GM12873 (cell line): ENCODE measurements around the gene NIFK.

Experiments used
- CTCF ChIP-seq: IDR thresholded peaks from 2 replicates; pipeline ENCODE4 v1.5.1; 2012; ENCODE audit warnings: low read depth, mild to moderate bottlenecking, moderate library complexity, low read length, control low read depth; ENCODE audit not compliant: insufficient read depth; ENCODE audit errors: missing control alignments

The NIFK gene

GRCh38 chr2:121699421-121700333, 37.0 kb downstream of the NIFK start:
- TF ChIP-seq CTCF = no peak

GRCh38 chr2:121698318-121698930, 38.3 kb downstream of the NIFK start:
- TF ChIP-seq CTCF = no peak

- TF ChIP-seq CTCF = no peak
These were observed 39.5 kb downstream of the NIFK start for GRCh38 chr2:121697108-121697631.

- no peak for TF ChIP-seq CTCF
These were observed 40.2 kb downstream of the NIFK start for GRCh38 chr2:121696410-121696930.

GRCh38 chr2:121695171-121695451, 41.6 kb downstream of the NIFK start:
- TF ChIP-seq CTCF = no peak

- no peak for TF ChIP-seq CTCF
These were observed 42.1 kb downstream of the NIFK start for GRCh38 chr2:121694398-121695170.
